Activated CD4-positive, CD25-positive, alpha-beta regulatory T cell treated with anti-CD3 and anti-CD28 coated beads, Interleukin-2, amount 50 U/mL, for 24 hours (primary cell): ENCODE measurements around the gene ITGA7.
"Not testable (repeated sequence)": the region's sequence is repeated elsewhere in the genome, so short reads cannot be mapped to it uniquely, and the experiment has no call there.

ENCODE experiments used
- ATAC-seq, 2 donors: fragments of 150-1000 bp; cut with Tn5 transposase; one replicate each; pipeline ENCODE4 v1.10.0; 2021; ENCODE audit warnings: mild to moderate bottlenecking in 1 of 2, moderate library complexity in 1 of 2

The ITGA7 gene

GRCh38 chr12:55681142-55682077 lies 26.3 kb downstream of the ITGA7 start:
- no peak for ATAC-seq

- ATAC-seq, result no peak
Observed at GRCh38 chr12:55679691-55680090, 28.0 kb downstream of the ITGA7 start.

GRCh38 chr12:55676707-55677106 lies 31.0 kb downstream of the ITGA7 start:
- no peak for ATAC-seq

- ATAC-seq, result no peak
Observed at GRCh38 chr12:55675666-55676065, 32.0 kb downstream of the ITGA7 start.

GRCh38 chr12:55673638-55674037 lies 34.1 kb downstream of the ITGA7 start:
- ATAC-seq, result no peak

GRCh38 chr12:55671746-55672145 lies 36.0 kb downstream of the ITGA7 start:
- ATAC-seq, result no peak

- ATAC-seq, result no peak
Observed at GRCh38 chr12:55670276-55670675, 37.4 kb downstream of the ITGA7 start.

- no peak for ATAC-seq
Observed at GRCh38 chr12:55666508-55666907, 41.2 kb downstream of the ITGA7 start.

GRCh38 chr12:55664826-55665225 lies 42.9 kb downstream of the ITGA7 start:
- no peak for ATAC-seq

GRCh38 chr12:55663391-55663790 lies 44.3 kb downstream of the ITGA7 start:
- no peak for ATAC-seq

GRCh38 chr12:55659486-55660385 lies 48.0 kb downstream of the ITGA7 start:
- ATAC-seq, result no peak

GRCh38 chr12:55658635-55659391 lies 48.9 kb downstream of the ITGA7 start:
- no peak for ATAC-seq

GRCh38 chr12:55658212-55658611 lies 49.5 kb downstream of the ITGA7 start:
- ATAC-seq, result no peak

- ATAC-seq, result no peak
Observed at GRCh38 chr12:55657212-55657611, 50.5 kb downstream of the ITGA7 start.

GRCh38 chr12:55654511-55655214 lies 53.0 kb downstream of the ITGA7 start:
- ATAC-seq, result no peak

- peak in 1 of 2 donors; percentile 31 for ATAC-seq
Observed at GRCh38 chr12:55653031-55653430, 54.7 kb downstream of the ITGA7 start.

- ATAC-seq, result peak; percentile 95
Observed at GRCh38 chr12:55652352-55652751, 55.4 kb downstream of the ITGA7 start.

GRCh38 chr12:55651299-55651683 lies 56.4 kb downstream of the ITGA7 start:
- no peak for ATAC-seq

GRCh38 chr12:55650620-55651298 lies 56.9 kb downstream of the ITGA7 start:
- ATAC-seq, result not testable (repeated sequence)

- no peak for ATAC-seq
Observed at GRCh38 chr12:55647027-55647426, 60.7 kb downstream of the ITGA7 start.

- no peak for ATAC-seq
Observed at GRCh38 chr12:55644591-55644990, 63.1 kb downstream of the ITGA7 start.

GRCh38 chr12:55642669-55643068 lies 65.0 kb downstream of the ITGA7 start:
- ATAC-seq, result no peak
